Aorta (tissue), 5 donors: ENCODE data around the gene HAAO. TPM values are rescaled to one million over a fixed set of nuclear protein-coding genes. Genes with fewer than 3 reads are reported as not detected.
A peak's percentile ranks its signal among the peaks of the same experiment; 100 is the strongest.

Experiments
- ATAC-seq: fragments of 200-7000 bp; cut with Tn5 transposase; one replicate; pipeline ENCODE4 v1.9.1; 2022; ENCODE audit warnings: moderate library complexity; ENCODE audit not compliant: low FRiP score
- DNase-seq, 2 donors: peaks; one replicate each; pipeline ENCODE4 v3.0.0-alpha.2; 2020
- H3K27ac ChIP-seq, 2 donors: one replicate each; pipeline ENCODE4 v1.5.1; 2013; ENCODE audit warnings: low read length in 2 of 2, mild to moderate bottlenecking in 2 of 2, moderate library complexity in 2 of 2, control low read depth in 1 of 2, inconsistent platforms in 1 of 2, low read depth in 1 of 2
- H3K27me3 ChIP-seq, 2 donors: one replicate each; pipeline ENCODE4 v1.6.1; 2013; ENCODE audit warnings: control low read depth in 1 of 2, low read length in 1 of 2, mild to moderate bottlenecking in 1 of 2, moderate library complexity in 1 of 2; ENCODE audit not compliant: insufficient read depth in 2 of 2, control insufficient read depth in 1 of 2
- H3K36me3 ChIP-seq, 2 donors: one replicate each; pipeline ENCODE4 v1.6.1; 2013; ENCODE audit warnings: control low read depth in 1 of 2, low read length in 1 of 2, mild to moderate bottlenecking in 1 of 2; ENCODE audit not compliant: insufficient read depth in 2 of 2, control insufficient read depth in 1 of 2
- H3K4me1 ChIP-seq, 2 donors: one replicate each; pipeline ENCODE4 v1.6.1; 2013; ENCODE audit warnings: low read length in 2 of 2, control low read depth in 1 of 2, mild to moderate bottlenecking in 1 of 2, moderate library complexity in 1 of 2; ENCODE audit not compliant: insufficient read depth in 2 of 2, control insufficient read depth in 1 of 2
- H3K4me3 ChIP-seq, 2 donors: one replicate each; pipeline ENCODE4 v1.5.1; 2013; ENCODE audit warnings: low read length in 2 of 2, control low read depth in 1 of 2, mild to moderate bottlenecking in 1 of 2
- H3K9me3 ChIP-seq: one replicate; pipeline ENCODE4 v1.6.1; 2013; ENCODE audit warnings: mild to moderate bottlenecking, low read length; ENCODE audit not compliant: control insufficient read depth
- WGBS, 2 donors: extraction: QIAGEN DNeasy Blood & Tissue Kit; methylation state at CpG; one replicate each; pipeline ENCODE4 v1.1.7; 2013; 5-methylcytosine and 5-hydroxymethylcytosine counted together
- intact Hi-C, 2 donors: fragments of 100-400 bp; cut with DNase I; formaldehyde crosslinking; loops; one replicate each; pipeline versions ENCODE4 v1.14.2 to v1.15.0; 2022
- polyA plus RNA-seq, 2 donors: library from polyadenylated mRNA; stranded (reverse); fragments of 200-250 nt; gene quantifications; one replicate each; pipeline ENCODE4 v1.2.3, GENCODE V29; 2013
- total RNA-seq, 2 donors: library from RNA; stranded (reverse); fragmentation: NEBNext Ultra II Directional; extraction: Animal tissue kit (Norgen Biotek cat#: 25700); gene quantifications; one replicate each; pipeline ENCODE4 v1.2.1, GENCODE V29; 2021
- donor health status: healthy with polysubstance abuse.
- donor health status: Bipolar disorder and iron deficiency.
- donor health status: DM: no; HTN: no; CAD: no.
- donor health status: DM: no; HTN: no; CAD: no.
- donor health status: DM: yes; HTN: yes; CAD: no.

The HAAO gene
- total and polyA plus RNA-seq, 4 donors = 22.0 to 54.5 (median 31.3) TPM

GRCh38 chr2:42799881-42800280, 7.5 kb upstream of the HAAO start:
- 70 to 83% methylated on average over 4 of the region's 4 CpGs for WGBS, 2 donors
- Histone ChIP-seq H3K9me3 (no peaks in the 10 kb centered on the region), H3K27ac (no peak overlapping the region), H3K4me1 (peaks cover 3 to 4% of the 10 kb centered on the region in 2 donors), H3K36me3 (no peaks in the 10 kb centered on the region), H3K27me3 (no peaks in the 10 kb centered on the region), H3K4me3 (no peak overlapping the region)
- intact Hi-C loops = no loop called here
- no peak for DNase-seq
- no peak for ATAC-seq

GRCh38 chr2:42797281-42797680, 4.9 kb upstream of the HAAO start:
- ATAC-seq (no peak), DNase-seq (no peak)
- 80 to 87% methylated on average over 6 of the region's 6 CpGs for WGBS, 2 donors
- Histone ChIP-seq H3K36me3 (no peaks in the 10 kb centered on the region), H3K4me1 (peaks cover 3 to 4% of the 10 kb centered on the region in 2 donors), H3K4me3 (no peak overlapping the region), H3K9me3 (no peaks in the 10 kb centered on the region), H3K27me3 (no peaks in the 10 kb centered on the region), H3K27ac (peak overlapping the region; percentile 46 to 52)
- intact Hi-C loops = no loop called here

- DNase-seq (no peak), ATAC-seq (no peak)
- no peaks in the 10 kb centered on the region for H3K36me3 ChIP-seq
- H3K27me3 ChIP-seq = no peaks in the 10 kb centered on the region
- no peaks in the 10 kb centered on the region for H3K9me3 ChIP-seq
- WGBS, 2 donors = 5 to 12% methylated on average over 7 of the region's 7 CpGs
- peaks cover 0 to 3% of the 10 kb centered on the region in 2 donors for H3K4me1 ChIP-seq
- no peak overlapping the region for H3K4me3 ChIP-seq
- peak overlapping the region; percentile 20 to 46 for H3K27ac ChIP-seq
- intact Hi-C loops = no loop called here
Measured at GRCh38 chr2:42796427-42797248, 4.3 kb upstream of the HAAO start.

- WGBS, 2 donors = 32 to 51% methylated on average over 3 of the region's 3 CpGs
- H3K9me3 ChIP-seq = no peaks in the 10 kb centered on the region
- H3K27ac ChIP-seq = peak overlapping the region; percentile 8 to 73
- intact Hi-C loops = no loop called here
- no peak for DNase-seq
- no peak for ATAC-seq
- no peaks in the 10 kb centered on the region for H3K27me3 ChIP-seq
- H3K4me3 ChIP-seq = no peak overlapping the region
- H3K36me3 ChIP-seq = no peaks in the 10 kb centered on the region
- H3K4me1 ChIP-seq = no peaks in the 10 kb centered on the region
Measured at GRCh38 chr2:42795841-42796301, 3.5 kb upstream of the HAAO start.

- no peaks in the 10 kb centered on the region for H3K9me3 ChIP-seq
- H3K27ac ChIP-seq = peak overlapping the region; percentile 57 to 61
- no peaks in the 10 kb centered on the region for H3K4me1 ChIP-seq
- no peaks in the 10 kb centered on the region for H3K36me3 ChIP-seq
- no peak for ATAC-seq
- intact Hi-C loops = no loop called here
- no peaks in the 10 kb centered on the region for H3K27me3 ChIP-seq
- no peak for DNase-seq
- 86 to 92% methylated on average over 6 of the region's 6 CpGs for WGBS, 2 donors
- no peak overlapping the region for H3K4me3 ChIP-seq
Measured at GRCh38 chr2:42795275-42795674, 2.9 kb upstream of the HAAO start.

GRCh38 chr2:42794271-42795046, 2.1 kb upstream of the HAAO start:
- Histone ChIP-seq H3K4me3 (no peak overlapping the region), H3K27me3 (no peaks in the 10 kb centered on the region), H3K4me1 (no peaks in the 10 kb centered on the region), H3K27ac (peak overlapping the region; percentile 75 to 87), H3K9me3 (no peaks in the 10 kb centered on the region), H3K36me3 (no peaks in the 10 kb centered on the region)
- DNase-seq = no peak
- ATAC-seq = no peak
- WGBS, 2 donors = 33 to 37% methylated on average over 8 of the region's 8 CpGs
- intact Hi-C loops = no loop called here

- Histone ChIP-seq H3K27ac (peak overlapping the region; percentile 87 to 96), H3K4me3 (peak overlapping the region; percentile 35 to 45), H3K36me3 (no peaks in the 10 kb centered on the region), H3K9me3 (no peaks in the 10 kb centered on the region), H3K4me1 (no peaks in the 10 kb centered on the region), H3K27me3 (no peaks in the 10 kb centered on the region)
- 8 to 9% methylated on average over 22 of the region's 22 CpGs for WGBS, 2 donors
- DNase-seq (no peak), ATAC-seq (peak; percentile 58)
- intact Hi-C loops = no loop called here
Measured at GRCh38 chr2:42793334-42794270, 1.2 kb upstream of the HAAO start.

- ATAC-seq = peak; percentile 73
- Histone ChIP-seq H3K9me3 (no peaks in the 10 kb centered on the region), H3K4me3 (peak overlapping the region; percentile 35 to 45), H3K36me3 (no peaks in the 10 kb centered on the region), H3K27ac (peak overlapping the region; percentile 87 to 96), H3K4me1 (no peaks in the 10 kb centered on the region), H3K27me3 (no peaks in the 10 kb centered on the region)
- WGBS, 2 donors = 0 to 1% methylated on average over 10 to 18 of the region's 18 CpGs
- DNase-seq = no peak
- intact Hi-C loops = no loop called here
Measured at GRCh38 chr2:42792087-42792582, 248 bp downstream of the HAAO start.
